ENCODE data around the gene POLG.

- TF ChIP-seq POLR2A (IDR thresholded peaks at IDR 0.05) (no peak), CTCF (IDR thresholded peaks at IDR 0.05) (no peak)
These were observed 25.8 kb upstream of the POLG start for GRCh38 chr15:89360294-89360971.
